ENCODE data around the gene RELL1.

The RELL1 gene

GRCh38 chr4:37594099-37594498 is 92.1 kb downstream of the RELL1 start:
- no peak for DNase-seq

- DNase-seq = no peak
These were observed 94.8 kb downstream of the RELL1 start for GRCh38 chr4:37591349-37591748.

GRCh38 chr4:37590016-37590415 is 96.2 kb downstream of the RELL1 start:
- no peak for DNase-seq

GRCh38 chr4:37588150-37588549 is 98.0 kb downstream of the RELL1 start:
- DNase-seq = no peak

- DNase-seq = no peak
These were observed 100.0 kb downstream of the RELL1 start for GRCh38 chr4:37586194-37586593.

DNA sequence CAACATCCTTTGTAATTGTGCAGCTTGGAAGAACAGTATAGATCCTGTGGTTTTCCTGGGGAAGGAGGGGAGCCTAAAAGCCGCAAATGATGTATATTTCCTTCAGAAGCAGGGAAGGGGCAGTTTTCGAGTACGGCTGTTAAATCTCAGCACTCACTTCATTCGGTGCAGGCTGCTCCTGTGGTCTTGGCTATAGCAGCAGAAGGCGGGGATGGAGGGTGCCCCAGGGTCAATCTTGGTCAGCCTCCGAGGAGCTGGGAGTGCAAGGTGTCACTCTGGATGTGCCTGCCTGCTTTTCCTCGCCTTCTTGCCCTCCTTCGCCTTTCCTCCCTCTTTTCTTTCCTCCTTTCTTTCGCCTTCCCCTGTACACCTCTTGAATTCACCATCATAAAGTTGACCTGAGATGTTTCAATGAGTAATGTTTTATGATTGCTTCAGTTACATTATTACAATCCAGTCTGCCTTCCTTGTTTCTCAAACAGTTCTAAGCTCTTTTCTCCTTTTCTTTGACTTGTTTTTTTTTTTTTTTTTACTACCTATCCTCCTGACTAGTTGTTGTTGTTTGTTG is 101.6 kb downstream of the RELL1 start:
- no peak for DNase-seq

GRCh38 chr4:37584071-37584470 is 102.1 kb downstream of the RELL1 start:
- DNase-seq = no peak

DNA sequence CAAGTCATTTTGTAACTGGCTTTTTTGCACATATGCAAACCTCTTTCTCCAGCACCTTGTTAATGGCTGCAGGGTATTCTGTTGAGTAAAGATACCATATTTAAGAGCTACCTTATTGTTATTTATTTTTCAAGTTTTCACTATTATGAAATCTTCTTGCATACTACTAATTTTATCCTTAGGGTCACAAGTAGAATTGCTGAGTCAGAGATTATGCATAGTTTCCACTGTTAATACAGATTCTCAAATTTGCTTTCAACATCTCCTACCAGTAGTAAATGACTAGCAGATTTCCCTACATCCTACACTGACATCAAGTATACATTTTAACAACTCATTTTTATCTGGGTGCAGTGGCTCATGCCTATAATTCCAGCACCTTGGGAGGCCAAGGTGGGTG is 112.6 kb downstream of the RELL1 start:
- DNase-seq = no peak

- no peak for DNase-seq
These were observed 117.7 kb downstream of the RELL1 start for GRCh38 chr4:37568489-37568888.

GRCh38 chr4:37567836-37568235 is 118.3 kb downstream of the RELL1 start:
- no peak for DNase-seq

DNA sequence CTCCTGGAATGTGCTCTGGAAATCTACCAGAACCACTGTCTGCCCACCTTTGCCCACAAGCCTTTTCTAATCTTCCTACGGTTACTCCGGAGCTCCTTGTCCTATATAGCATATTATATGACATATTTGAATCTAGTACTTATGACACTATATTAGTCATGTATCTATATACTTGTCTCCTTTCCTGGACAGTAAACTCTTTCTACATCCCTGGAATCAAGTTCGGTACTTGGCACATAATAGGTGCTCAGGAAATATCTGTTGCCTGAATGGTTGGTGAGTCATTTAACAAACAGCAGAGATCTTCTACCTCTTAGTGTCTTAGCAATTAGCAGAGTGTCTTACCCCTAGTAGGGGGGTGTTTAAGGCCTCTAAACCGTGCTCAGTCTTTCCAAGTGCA is 123.6 kb downstream of the RELL1 start:
- DNase-seq = no peak

DNA sequence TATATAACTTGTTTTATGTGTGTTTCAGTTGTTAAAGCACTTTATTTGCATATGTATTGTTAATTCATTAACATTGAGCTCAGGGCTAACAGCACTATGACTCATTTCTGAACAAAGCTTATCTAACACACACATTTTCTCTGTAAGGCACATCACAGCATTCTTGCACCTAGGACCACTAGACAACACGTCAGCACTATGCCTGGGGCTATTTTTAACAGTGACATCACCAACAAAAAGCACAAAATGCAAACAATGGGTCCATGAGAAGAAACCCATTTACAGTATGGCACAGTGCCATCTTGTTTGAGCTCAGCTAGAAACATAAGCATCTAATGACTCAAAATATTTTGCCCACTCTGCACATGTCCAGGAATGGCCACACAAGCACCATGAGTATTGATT is 124.4 kb downstream of the RELL1 start:
- DNase-seq = no peak

DNA sequence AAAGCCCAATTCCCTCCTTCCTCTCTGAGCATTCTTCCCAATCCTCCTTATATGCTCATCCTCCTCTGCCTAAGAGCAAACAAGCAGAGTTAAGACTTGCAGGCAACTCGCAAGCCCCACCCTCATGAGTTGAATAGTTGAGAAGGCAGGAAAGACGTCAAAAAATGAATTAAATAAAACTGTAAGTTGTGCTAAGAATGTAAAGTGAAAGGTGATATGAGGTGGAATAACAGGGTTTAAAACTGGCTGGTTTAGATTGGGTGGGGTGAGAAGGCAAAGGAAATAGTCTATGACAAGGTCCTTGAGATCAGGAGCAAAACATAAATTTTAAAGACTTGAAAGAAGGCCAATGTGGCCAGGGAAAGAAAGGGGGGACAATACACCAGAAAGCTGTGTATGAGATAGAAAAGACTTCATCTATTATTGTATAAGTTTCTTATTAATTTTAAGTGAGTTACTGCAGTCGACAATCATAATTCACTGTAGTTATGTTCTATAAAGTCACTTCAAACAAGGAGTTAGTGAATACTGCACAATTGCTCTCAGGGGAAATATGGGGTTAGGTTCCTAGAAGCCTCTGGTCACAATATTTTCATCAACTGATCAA is 124.9 kb downstream of the RELL1 start:
- no peak for DNase-seq

Data from NCI-H1092 (cell line).